RWPE1 (cell line): Measurements from ENCODE around the gene CEBPE.

ENCODE experiments used
- CTCF ChIA-PET: fragments of 350-600 bp; sonication (Branson Sonifier 250); formaldehyde crosslinking; extraction: SDS; loops from one replicate; lab custom pipeline; 2021; lab: Yijun Ruan, JAX
- POLR2A ChIA-PET: fragments of 400-600 bp; formaldehyde crosslinking; extraction: SDS; loops from one replicate; lab custom pipeline; 2020; ENCODE audit warnings: antibody characterized with exemption; ENCODE audit not compliant: low non-redundant PET; lab: Yijun Ruan, JAX
- DNase-seq: peaks from one replicate; pipeline ENCODE4 v3.0.0; 2012; ENCODE audit warnings: low spot score
- H3K27ac ChIP-seq: fragments of 450-650 bp; 2 replicates; pipeline ENCODE4 v1.5.1; 2017
- TF ChIP-seq, protein P1 (sequence below): fragments of 450-650 bp; conservative IDR thresholded peaks from 2 replicates; pipeline ENCODE4 v1.5.1; 2017; ENCODE audit warnings: low read depth, mild to moderate bottlenecking

Gene CEBPE

DNA sequence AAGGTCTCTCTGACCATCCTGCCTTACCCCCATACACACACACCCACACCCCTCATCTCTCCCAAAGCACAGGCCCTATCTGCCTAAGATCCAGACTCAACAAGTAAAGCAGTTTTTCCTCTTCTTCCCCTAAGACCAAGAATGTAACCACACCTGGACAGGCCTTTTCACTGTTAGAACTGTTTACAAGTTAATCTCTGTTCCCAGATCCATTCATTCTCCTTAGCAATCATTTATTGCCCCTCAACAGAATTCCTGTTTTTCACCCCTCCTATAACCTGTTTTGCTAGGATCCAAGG lies 12.4 kb downstream of the CEBPE start:
- ChIA-PET POLR2A (no interaction called here), CTCF (interaction anchor here (0.7 kb wide), 1 partner anchor 120 kb away, joined by 3 read pairs; no protein-coding TSS in a partner anchor)
- DNase-seq = no peak
- H3K27ac ChIP-seq = no peak overlapping the region
- TF ChIP-seq, protein P1, sequence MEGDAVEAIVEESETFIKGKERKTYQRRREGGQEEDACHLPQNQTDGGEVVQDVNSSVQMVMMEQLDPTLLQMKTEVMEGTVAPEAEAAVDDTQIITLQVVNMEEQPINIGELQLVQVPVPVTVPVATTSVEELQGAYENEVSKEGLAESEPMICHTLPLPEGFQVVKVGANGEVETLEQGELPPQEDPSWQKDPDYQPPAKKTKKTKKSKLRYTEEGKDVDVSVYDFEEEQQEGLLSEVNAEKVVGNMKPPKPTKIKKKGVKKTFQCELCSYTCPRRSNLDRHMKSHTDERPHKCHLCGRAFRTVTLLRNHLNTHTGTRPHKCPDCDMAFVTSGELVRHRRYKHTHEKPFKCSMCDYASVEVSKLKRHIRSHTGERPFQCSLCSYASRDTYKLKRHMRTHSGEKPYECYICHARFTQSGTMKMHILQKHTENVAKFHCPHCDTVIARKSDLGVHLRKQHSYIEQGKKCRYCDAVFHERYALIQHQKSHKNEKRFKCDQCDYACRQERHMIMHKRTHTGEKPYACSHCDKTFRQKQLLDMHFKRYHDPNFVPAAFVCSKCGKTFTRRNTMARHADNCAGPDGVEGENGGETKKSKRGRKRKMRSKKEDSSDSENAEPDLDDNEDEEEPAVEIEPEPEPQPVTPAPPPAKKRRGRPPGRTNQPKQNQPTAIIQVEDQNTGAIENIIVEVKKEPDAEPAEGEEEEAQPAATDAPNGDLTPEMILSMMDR = no peak

DNA sequence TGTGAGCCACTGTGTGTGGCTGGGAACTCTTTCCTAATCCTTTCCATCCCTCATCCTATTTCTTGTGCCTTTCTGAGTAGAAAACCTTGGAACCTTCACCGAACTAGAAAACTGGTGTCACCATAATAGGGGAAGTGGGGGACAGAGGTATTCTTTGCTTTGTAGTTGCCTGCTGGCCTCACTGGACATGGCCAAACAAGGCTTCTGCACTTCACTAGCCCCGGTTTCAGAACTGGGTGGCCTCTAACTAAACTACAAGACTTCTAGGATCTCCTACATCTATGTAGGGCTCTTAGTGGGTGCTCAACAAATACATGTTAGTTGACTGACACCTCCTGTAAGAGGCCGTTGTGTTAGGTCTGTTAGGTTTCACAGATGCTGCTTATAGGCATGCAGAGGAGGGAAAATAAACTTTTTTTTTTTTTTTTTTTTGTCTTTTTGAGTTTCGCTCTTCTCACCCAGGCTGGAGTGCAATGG lies 13.7 kb downstream of the CEBPE start:
- no peak for DNase-seq
- no peak overlapping the region for H3K27ac ChIP-seq
- ChIA-PET POLR2A (no interaction called here), CTCF (no interaction called here)
- TF ChIP-seq, protein P1 = no peak

DNA sequence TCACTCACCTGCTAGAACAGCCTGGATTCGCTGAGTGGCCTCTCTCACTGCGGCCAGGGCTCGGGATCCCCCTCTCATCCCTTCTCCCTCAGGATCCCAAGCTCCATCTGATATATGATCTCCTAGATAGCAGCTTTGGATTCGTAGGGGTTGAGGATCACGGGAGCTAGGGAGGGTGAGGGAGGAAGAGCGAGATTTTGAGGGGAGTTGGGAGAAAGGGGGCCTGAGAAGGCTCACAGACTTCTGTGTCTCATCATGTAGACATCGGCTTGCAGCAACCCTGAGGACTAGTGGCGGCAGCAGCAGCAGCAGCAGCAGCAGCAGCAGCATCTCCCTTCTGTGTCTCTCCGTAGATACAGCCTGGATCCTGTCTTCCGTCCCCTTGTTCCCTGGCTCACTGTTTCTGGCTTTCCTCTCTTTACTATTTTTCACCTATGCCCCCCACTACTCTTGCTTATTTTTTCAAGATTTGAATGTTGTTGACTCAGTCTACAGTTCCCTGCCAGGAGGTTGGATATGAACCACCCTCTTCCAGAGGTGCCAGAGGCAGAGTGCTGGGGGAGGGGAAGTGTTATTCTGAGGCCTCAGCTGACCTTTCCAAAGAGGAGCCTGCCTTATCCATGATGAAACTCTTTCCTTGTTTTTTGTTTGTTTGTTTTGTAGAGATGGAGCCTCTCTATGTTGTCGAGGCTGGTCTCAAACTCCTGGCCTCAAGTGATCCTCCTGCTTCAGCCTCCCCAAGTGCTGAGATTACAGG lies 14.3 kb downstream of the CEBPE start, which contains the start of gene CIROP:
TSS of gene CIROP (minus strand) at position 399 of the 757 bp plus-strand sequence. CDS start at position 330, 69 bp downstream.
- CTCF ChIA-PET = interaction anchor here (0.7 kb wide), 2 partner anchors 29 to 38 kb away, joined by 3 to 6 read pairs; no protein-coding TSS in a partner anchor

DNA sequence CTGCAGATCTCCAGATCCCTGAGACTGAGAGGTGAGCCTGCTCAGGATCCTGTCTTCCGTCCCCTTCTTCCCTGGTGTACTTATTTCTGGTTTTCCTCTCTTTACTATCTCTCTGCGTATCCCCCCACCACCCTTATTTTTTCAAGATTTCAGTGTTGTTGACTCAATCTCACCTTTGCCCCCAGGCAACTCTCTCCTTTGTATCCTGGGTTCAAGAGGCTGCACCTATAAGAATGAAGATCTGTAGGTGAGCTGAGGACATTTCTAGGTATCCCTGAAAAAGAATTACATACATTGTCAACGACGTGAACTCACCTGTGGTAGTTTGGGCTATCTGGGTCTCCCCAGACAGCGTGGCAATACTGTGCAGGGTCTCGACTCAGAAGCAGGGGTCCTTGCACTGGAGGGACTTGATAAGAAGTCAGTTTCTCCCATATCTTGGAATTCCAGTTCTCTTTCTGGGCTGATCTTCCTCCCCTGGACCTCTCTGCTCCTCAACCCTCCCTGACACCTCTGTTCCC lies 14.9 kb downstream of the CEBPE start:
- POLR2A ChIA-PET = no interaction called here
- CTCF ChIA-PET = interaction anchor here (0.7 kb wide), 2 partner anchors 28 to 39 kb away, joined by 3 to 6 read pairs; no protein-coding TSS in a partner anchor
- DNase-seq = no peak
- no peak overlapping the region for H3K27ac ChIP-seq
- TF ChIP-seq, protein P1 = no peak

More for the DNA sequence above, 14.3 kb downstream of the CEBPE start, which contains the start of gene CIROP:
- no peak within 1 kb of the TSS for H3K27ac ChIP-seq
- TF ChIP-seq, protein P1 = no peak
- DNase-seq = no peak
- POLR2A ChIA-PET = no interaction called here

DNA sequence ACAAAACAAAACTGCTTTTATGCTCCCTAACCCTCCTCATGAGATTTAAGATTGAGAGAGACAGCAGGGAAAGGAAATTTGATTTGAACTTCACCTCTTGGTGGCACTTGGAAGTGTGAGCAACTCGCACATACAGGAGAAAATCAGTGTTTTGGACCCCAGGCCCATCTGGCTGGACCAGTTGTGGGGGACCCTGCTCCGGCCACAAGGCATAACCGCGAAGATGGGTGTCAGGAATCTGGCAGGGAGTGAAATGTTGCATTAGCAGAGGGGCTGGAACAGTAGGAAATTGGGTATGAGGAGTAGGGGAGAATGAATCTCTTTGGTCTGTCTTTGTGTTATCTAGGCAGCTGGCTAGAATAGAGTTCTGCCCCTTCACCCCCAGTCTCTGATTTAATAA lies 15.5 kb downstream of the CEBPE start:
- CTCF ChIA-PET = no interaction called here
- TF ChIP-seq, protein P1 = no peak
- H3K27ac ChIP-seq = no peak overlapping the region
- POLR2A ChIA-PET = no interaction called here
- no peak for DNase-seq

DNA sequence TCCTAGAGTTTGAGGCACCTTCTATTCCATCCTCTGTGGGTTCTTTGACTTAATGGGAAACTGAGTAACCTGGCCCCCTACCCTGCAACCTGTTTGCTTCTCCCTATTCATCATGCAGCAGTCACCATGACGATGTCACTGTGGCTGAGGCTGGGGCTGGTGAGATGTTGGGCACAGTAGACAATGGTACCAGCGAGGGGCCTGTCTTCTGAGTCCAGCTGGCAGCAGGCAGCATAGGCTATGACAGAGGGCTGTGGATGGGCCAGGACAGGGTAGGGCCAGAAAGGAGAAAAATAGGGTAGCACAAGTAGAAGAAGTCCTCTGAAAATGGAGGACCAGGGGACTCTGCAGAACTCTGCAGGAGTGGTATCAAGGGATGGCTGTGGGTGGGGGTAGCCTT lies 16.3 kb downstream of the CEBPE start:
- no peak for DNase-seq
- POLR2A ChIA-PET = no interaction called here
- H3K27ac ChIP-seq = no peak overlapping the region
- TF ChIP-seq, protein P1 = no peak
- CTCF ChIA-PET = interaction anchor here (1.5 kb wide), 1 partner anchor 34 kb away, joined by 6 read pairs; no protein-coding TSS in a partner anchor
